Kidney (tissue), 14 donors: ENCODE results near the gene HES5. TPM values are rescaled to one million over a fixed set of nuclear protein-coding genes. Genes with fewer than 3 reads are reported as not detected.
A peak's percentile ranks its signal among the peaks of the same experiment; 100 is the strongest.

Source experiments
- DNase-seq, 5 donors: peaks; one replicate each; pipeline ENCODE4 v3.0.0-alpha.2; 2013 to 2020
- FAIRE-seq: peaks from 2 replicates; lab custom pipeline; 2012; peaks lifted over from hg19 to GRCh38; lab: Jason Lieb, UNC
- H3K27ac ChIP-seq, 2 donors: one replicate each; pipeline ENCODE4 v1.7.0; 2013; ENCODE audit warnings: low read depth in 2 of 2, low read length in 2 of 2, inconsistent platforms in 1 of 2
- H3K27me3 ChIP-seq: one replicate; pipeline ENCODE4 v1.7.1; 2013; ENCODE audit warnings: low read length, inconsistent platforms; ENCODE audit not compliant: control insufficient read depth, insufficient read depth
- H3K36me3 ChIP-seq, 3 donors: one replicate each; pipeline versions ENCODE4 v1.7.0 to v1.7.1; 2013; ENCODE audit warnings: low read length in 3 of 3, control low read depth in 1 of 3, inconsistent platforms in 1 of 3; ENCODE audit not compliant: insufficient read depth in 3 of 3, control insufficient read depth in 2 of 3
- H3K4me1 ChIP-seq, 3 donors: one replicate each; pipeline versions ENCODE4 v1.7.0 to v1.7.1; 2013; ENCODE audit warnings: low read length in 3 of 3, inconsistent platforms in 1 of 3, low read depth in 1 of 3; ENCODE audit not compliant: control insufficient read depth in 2 of 3, insufficient read depth in 2 of 3
- H3K4me3 ChIP-seq, 3 donors: one replicate each; pipeline versions ENCODE4 v1.7.0 to v1.8.1; 2013; ENCODE audit warnings: low read length in 3 of 3, control low read depth in 1 of 3, inconsistent platforms in 1 of 3
- H3K9ac ChIP-seq, 3 donors: one replicate each; pipeline versions ENCODE4 v1.7.0 to v1.7.1; 2013; ENCODE audit warnings: low read length in 3 of 3, control low read depth in 1 of 3, inconsistent platforms in 1 of 3
- H3K9me3 ChIP-seq, 3 donors: one replicate each; pipeline versions ENCODE4 v1.7.0 to v1.7.1; 2013; ENCODE audit warnings: low read length in 3 of 3, control low read depth in 1 of 3, inconsistent platforms in 1 of 3; ENCODE audit not compliant: control insufficient read depth in 2 of 3, insufficient read depth in 1 of 3
- CTCF ChIP-seq: IDR thresholded peaks from 3 replicates; pipeline ENCODE4 v1.5.1; 2012; ENCODE audit warnings: mild to moderate bottlenecking, moderate library complexity, borderline replicate concordance; ENCODE audit not compliant: insufficient read depth; ENCODE audit errors: extremely low read depth
- intact Hi-C: fragments of 100-400 bp; cut with DNase I; formaldehyde crosslinking; loops from one replicate; pipeline ENCODE4 v1.11.1; 2022
- polyA plus RNA-seq: library from polyadenylated mRNA; stranded (reverse); fragments of 350-450 nt; fragmentation: Illumina TruSeq; extraction: RNeasy Lipid Tissue Mini Kit (QIAGEN cat#74804); gene quantifications from one replicate; pipeline ENCODE4 v1.2.3, GENCODE V29; 2014; ENCODE audit warnings: low read depth, low replicate concordance; ENCODE audit not compliant: insufficient read depth
- total RNA-seq: library from RNA; stranded (reverse); fragmentation: NEBNext Ultra II Directional; extraction: Animal tissue kit (Norgen Biotek cat#: 25700); gene quantifications from one replicate; pipeline ENCODE4 v1.2.1, GENCODE V29; 2021
- donor health status: control.
- donor health status: control.
- donor health status: control.
- donor health status: control.
- donor health status: control.
- donor health status: DM: yes; HTN: yes; CAD: no.
- donor health status: Normal renal cell carcinoma (clear cell type).

HES5 gene
- total and polyA plus RNA-seq, 2 donors from 2014 or later = 0.44 TPM; not detected in 1

- Histone ChIP-seq H3K27me3 (no peaks in the 10 kb centered on the region), H3K4me1 (peaks cover 0 to 15% (median 5%) of the 10 kb centered on the region in 3 donors), H3K9ac (no peak overlapping the region), H3K4me3 (no peak overlapping the region), H3K27ac (no peak overlapping the region), H3K9me3 (no peaks in the 10 kb centered on the region), H3K36me3 (no peaks in the 10 kb centered on the region)
- intact Hi-C loops = no loop called here
- TF ChIP-seq CTCF = no peak
- FAIRE-seq = no peak
- DNase-seq = peak in 1 of 5 donors; percentile 62
These were observed 31.4 kb upstream of the HES5 start for GRCh38 chr1:2561446-2561845.

GRCh38 chr1:2560299-2561073, 30.4 kb upstream of the HES5 start:
- H3K27me3 ChIP-seq = no peaks in the 10 kb centered on the region
- no peak overlapping the region for H3K9ac ChIP-seq
- FAIRE-seq (no peak), DNase-seq (peak in 1 of 5 donors; percentile 71)
- no peak for TF ChIP-seq CTCF
- peaks cover 0 to 19% (median 8%) of the 10 kb centered on the region in 3 donors for H3K4me1 ChIP-seq
- H3K9me3 ChIP-seq = no peaks in the 10 kb centered on the region
- intact Hi-C loops = no loop called here
- H3K27ac ChIP-seq = no peak overlapping the region
- no peaks in the 10 kb centered on the region for H3K36me3 ChIP-seq
- no peak overlapping the region for H3K4me3 ChIP-seq

GRCh38 chr1:2559509-2560298, 29.6 kb upstream of the HES5 start:
- intact Hi-C loops = no loop called here
- Histone ChIP-seq H3K4me3 (no peak overlapping the region), H3K9ac (no peak overlapping the region), H3K9me3 (no peaks in the 10 kb centered on the region), H3K27me3 (no peaks in the 10 kb centered on the region), H3K27ac (no peak overlapping the region), H3K36me3 (no peaks in the 10 kb centered on the region), H3K4me1 (peaks cover 0 to 24% (median 13%) of the 10 kb centered on the region in 3 donors)
- no peak for FAIRE-seq
- no peak for TF ChIP-seq CTCF
- DNase-seq = peak in 1 of 5 donors; percentile 83
